WTC11 (cell line): ENCODE data around the gene MPPE1. TPM values are rescaled to one million over a fixed set of nuclear protein-coding genes. Genes with fewer than 3 reads are reported as not detected.

Source experiments
- ATAC-seq: fragments of 200-7000 bp; cut with Tn5 transposase; 2 replicates; pipeline ENCODE4 v1.10.0; 2021; ENCODE audit warnings: mild to moderate bottlenecking, moderate library complexity
- CTCF ChIA-PET: fragments of 300-600 bp; sonication (Branson Sonifier 250); formaldehyde crosslinking; loops from one replicate; lab custom pipeline; 2021; ENCODE audit warnings: antibody characterized with exemption; lab: Charles Lee
- POLR2A ChIA-PET: fragments of 350-600 bp; sonication (Branson Sonifier 250); formaldehyde crosslinking; loops from one replicate; lab custom pipeline; 2021; ENCODE audit warnings: antibody characterized with exemption; lab: Charles Lee
- DNase-seq: peaks from one replicate; pipeline ENCODE4 v3.0.0; 2021; ENCODE audit warnings: low spot score
- H3K27ac Mint-ChIP-seq: 2 replicates; pipeline ENCODE4 v1.8.0; 2021; ENCODE audit warnings: mixed read lengths
- H3K27me3 Mint-ChIP-seq: 2 replicates; pipeline ENCODE4 v1.8.0; 2021; ENCODE audit warnings: low read depth, mild to moderate bottlenecking, moderate library complexity, mixed read lengths
- H3K36me3 Mint-ChIP-seq: 2 replicates; pipeline ENCODE4 v1.8.0; 2021; ENCODE audit warnings: mixed read lengths
- H3K4me1 Mint-ChIP-seq: 2 replicates; pipeline ENCODE4 v1.8.0; 2022; ENCODE audit warnings: mixed read lengths
- H3K4me3 Mint-ChIP-seq: 2 replicates; pipeline ENCODE4 v1.8.0; 2021; ENCODE audit warnings: mild to moderate bottlenecking, moderate library complexity, mixed read lengths
- H3K9me3 Mint-ChIP-seq: 2 replicates; pipeline ENCODE4 v1.8.0; 2021; ENCODE audit warnings: mixed read lengths
- AR ChIP-seq: fragments of 250-450 bp; sonication (Bioruptor Pico); IDR thresholded peaks from 2 replicates; pipeline ENCODE4 v1.9.0; 2021; ENCODE audit warnings: mild to moderate bottlenecking
- CREB1 ChIP-seq: sonication (generic); formaldehyde crosslinking; IDR thresholded peaks from 2 replicates; pipeline ENCODE4 v1.8.0; 2023; ENCODE audit warnings: mild to moderate bottlenecking, missing genetic modification reagents
- E2F5 ChIP-seq: sonication (generic); formaldehyde crosslinking; IDR thresholded peaks from 2 replicates; pipeline ENCODE4 v1.8.1; 2022; ENCODE audit warnings: mild to moderate bottlenecking, moderate library complexity, missing genetic modification reagents
- ELF4 ChIP-seq: sonication (generic); formaldehyde crosslinking; IDR thresholded peaks from 2 replicates; pipeline ENCODE4 v1.8.1; 2022; ENCODE audit warnings: low read depth, mild to moderate bottlenecking, moderate library complexity, missing genetic modification reagents
- FOXP1 ChIP-seq: sonication (generic); formaldehyde crosslinking; IDR thresholded peaks from 2 replicates; pipeline ENCODE4 v1.8.0; 2022; ENCODE audit warnings: missing genetic modification reagents, mild to moderate bottlenecking, moderate library complexity, borderline replicate concordance
- HMGXB4 ChIP-seq: sonication (generic); formaldehyde crosslinking; IDR thresholded peaks from 2 replicates; pipeline ENCODE4 v1.8.1; 2023; ENCODE audit warnings: mild to moderate bottlenecking, moderate library complexity, missing genetic modification reagents
- IRF1 ChIP-seq: sonication (generic); formaldehyde crosslinking; IDR thresholded peaks from 2 replicates; pipeline ENCODE4 v1.8.0; 2023; ENCODE audit warnings: missing genetic modification reagents
- MAX ChIP-seq: sonication (generic); formaldehyde crosslinking; IDR thresholded peaks from 2 replicates; pipeline ENCODE4 v1.8.0; 2022; ENCODE audit warnings: mild to moderate bottlenecking, missing genetic modification reagents
- NFATC4 ChIP-seq: fragments of 250-450 bp; sonication (Bioruptor Pico); IDR thresholded peaks from 2 replicates; pipeline ENCODE4 v1.9.0; 2021; ENCODE audit warnings: mild to moderate bottlenecking
- NFE2L1 ChIP-seq: sonication (generic); formaldehyde crosslinking; IDR thresholded peaks from 2 replicates; pipeline ENCODE4 v1.8.1; 2023; ENCODE audit warnings: missing genetic modification reagents
- NR2C2 ChIP-seq: sonication (generic); formaldehyde crosslinking; IDR thresholded peaks from 2 replicates; pipeline ENCODE4 v1.8.0; 2022; ENCODE audit warnings: mild to moderate bottlenecking, missing genetic modification reagents
- NR3C1 ChIP-seq: sonication (generic); formaldehyde crosslinking; conservative IDR thresholded peaks from 2 replicates; pipeline ENCODE4 v1.8.1; 2023; ENCODE audit warnings: low read depth, mild to moderate bottlenecking, missing genetic modification reagents
- PRDM15 ChIP-seq: sonication (generic); formaldehyde crosslinking; IDR thresholded peaks from 2 replicates; pipeline ENCODE4 v1.8.0; 2022; ENCODE audit warnings: missing genetic modification reagents
- TCF7 ChIP-seq: sonication (generic); formaldehyde crosslinking; IDR thresholded peaks from 2 replicates; pipeline ENCODE4 v1.8.0; 2022; ENCODE audit warnings: mild to moderate bottlenecking, low read depth, missing genetic modification reagents, moderate library complexity
- TP53 ChIP-seq: sonication (generic); formaldehyde crosslinking; IDR thresholded peaks from 2 replicates; pipeline ENCODE4 v1.8.1; 2023; ENCODE audit warnings: mild to moderate bottlenecking, missing genetic modification reagents
- ZBTB43 ChIP-seq: sonication (generic); formaldehyde crosslinking; IDR thresholded peaks from 2 replicates; pipeline ENCODE4 v1.8.1; 2023; ENCODE audit warnings: mild to moderate bottlenecking, missing genetic modification reagents
- ZNF416 ChIP-seq: fragments of 250-450 bp; sonication (Bioruptor Pico); IDR thresholded peaks from 2 replicates; pipeline ENCODE4 v1.9.0; 2021; ENCODE audit warnings: mild to moderate bottlenecking, inconsistent platforms
- ZNF423 ChIP-seq: fragments of 250-450 bp; sonication (Bioruptor Pico); IDR thresholded peaks from 2 replicates; pipeline ENCODE4 v2.1.2; 2022; ENCODE audit warnings: mild to moderate bottlenecking, moderate library complexity
- total RNA-seq: library from RNA; stranded (reverse); gene quantifications from 3 replicates; pipeline ENCODE4 v1.2.3, GENCODE V29; 2021

MPPE1 gene
- total RNA-seq, 1 experiment from 2014 or later: 29.1 TPM

- peaks cover 46% of the 10 kb centered on the region for H3K36me3 Mint-ChIP-seq
- TF ChIP-seq FOXP1 (no peak), HMGXB4 (no peak), NFATC4 (CRISPR knock-in tag) (no peak), ZBTB43 (no peak), CREB1 (CRISPR knock-in tag) (no peak), TP53 (CRISPR knock-in tag) (no peak), TCF7 (CRISPR knock-in tag) (no peak), ZNF416 (no peak), IRF1 (CRISPR knock-in tag) (no peak), NFE2L1 (CRISPR knock-in tag) (no peak), MAX (no peak), NR3C1 (CRISPR knock-in tag) (no peak), E2F5 (no peak), NR2C2 (CRISPR knock-in tag) (no peak), ZNF423 (CRISPR knock-in tag) (no peak), PRDM15 (no peak), AR (CRISPR knock-in tag) (no peak), ELF4 (CRISPR knock-in tag) (no peak)
- TF ChIP-seq, all 79 proteins: peak for 0
- ChIA-PET CTCF (interaction anchor here (0.6 to 1.7 kb wide), 4 partner anchors 10 to 154 kb away, joined by 3 to 5 read pairs (median 4); no protein-coding TSS in a partner anchor), POLR2A (no interaction called here)
- ATAC-seq (no peak), DNase-seq (no peak)
- H3K27ac Mint-ChIP-seq: no peak overlapping the region
- H3K9me3 Mint-ChIP-seq: no peaks in the 10 kb centered on the region
- H3K4me1 Mint-ChIP-seq: peaks cover 7% of the 10 kb centered on the region
- no peak overlapping the region for H3K4me3 Mint-ChIP-seq
- no peaks in the 10 kb centered on the region for H3K27me3 Mint-ChIP-seq
Observed at GRCh38 chr18:11885278-11885947, 22.7 kb downstream of the MPPE1 start.
